Left hindlimb (tissue), 1 donor: Measurements from ENCODE around the gene TBC1D10A.
A peak's percentile ranks its signal among the peaks of the same experiment; 100 is the strongest.

Experiments
- DNase-seq: peaks from one replicate; pipeline ENCODE4 v3.0.0-alpha.2; 2018

The TBC1D10A gene

GRCh38 chr22:30318799-30319419 is 7.8 kb downstream of the TBC1D10A start:
- no peak for DNase-seq

DNA sequence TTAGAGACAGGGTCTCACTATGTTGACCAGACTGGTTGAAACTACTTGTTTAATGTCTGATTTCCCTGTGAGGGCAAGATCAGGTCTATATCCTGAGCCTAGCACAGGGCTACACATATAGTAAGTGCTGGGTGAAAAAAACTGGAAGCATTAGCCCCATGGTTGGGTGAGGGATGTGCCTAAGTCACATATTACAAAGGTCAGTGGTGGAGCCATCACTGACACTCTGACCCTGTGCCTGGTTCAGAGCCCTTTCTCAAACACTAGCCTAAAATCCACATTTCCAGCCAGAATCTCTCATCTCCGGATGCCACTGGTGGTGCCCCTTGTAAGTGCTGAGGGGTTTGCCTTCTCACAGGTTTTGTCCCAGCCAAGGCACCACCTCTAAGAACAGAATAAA is 9.0 kb downstream of the TBC1D10A start:
- no peak for DNase-seq

DNA sequence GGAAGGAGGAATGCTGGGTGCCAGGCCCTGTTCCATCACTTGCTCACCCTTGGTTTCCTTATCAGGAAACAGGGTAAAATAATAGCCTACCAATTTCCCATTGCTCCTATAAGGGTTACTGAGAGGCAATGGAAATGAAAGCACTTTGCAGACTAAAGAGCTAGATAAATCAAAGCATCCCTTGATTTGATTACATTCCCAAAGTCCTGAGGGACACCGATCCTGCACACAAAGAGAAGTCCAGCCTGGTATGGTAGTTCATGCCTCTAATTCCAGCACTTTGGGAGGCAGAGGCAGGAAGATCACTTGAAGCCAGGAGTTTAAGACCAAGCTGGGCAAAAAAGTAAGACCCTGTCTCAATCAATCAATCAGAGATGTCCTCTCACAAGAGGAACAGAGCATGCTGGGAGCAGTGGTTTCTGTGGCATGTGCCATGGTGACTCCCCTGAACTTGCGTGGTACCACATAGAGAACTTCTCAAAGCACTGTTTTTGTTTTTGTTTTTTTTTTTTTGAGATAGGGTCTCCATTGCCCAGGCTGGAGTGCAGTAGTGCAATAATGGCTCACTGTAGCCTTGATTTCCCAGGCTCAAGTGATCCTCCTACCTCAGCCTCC is 10.7 kb downstream of the TBC1D10A start:
- no peak for DNase-seq

DNA sequence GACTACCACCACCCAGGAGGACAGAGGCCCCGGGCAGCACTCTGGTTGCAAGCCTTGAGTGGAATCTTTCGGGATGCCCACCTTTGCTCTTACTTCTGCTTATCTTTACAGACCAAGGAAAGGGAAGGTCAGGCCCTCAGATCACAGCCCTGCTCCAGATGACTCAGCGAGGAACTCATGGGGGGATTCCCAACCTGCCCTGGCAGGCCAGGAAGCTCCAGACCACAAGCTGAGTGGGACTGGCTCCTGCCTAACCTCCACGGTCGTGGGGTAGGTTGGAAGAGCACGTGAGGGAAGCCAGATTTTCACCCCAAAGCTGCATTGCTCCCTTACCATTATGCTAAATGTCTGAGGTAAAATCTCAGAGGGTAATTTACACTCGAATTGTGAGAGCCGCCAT is 11.8 kb downstream of the TBC1D10A start:
- no peak for DNase-seq

- DNase-seq = no peak
These were observed 13.0 kb downstream of the TBC1D10A start for GRCh38 chr22:30313527-30314363.

DNA sequence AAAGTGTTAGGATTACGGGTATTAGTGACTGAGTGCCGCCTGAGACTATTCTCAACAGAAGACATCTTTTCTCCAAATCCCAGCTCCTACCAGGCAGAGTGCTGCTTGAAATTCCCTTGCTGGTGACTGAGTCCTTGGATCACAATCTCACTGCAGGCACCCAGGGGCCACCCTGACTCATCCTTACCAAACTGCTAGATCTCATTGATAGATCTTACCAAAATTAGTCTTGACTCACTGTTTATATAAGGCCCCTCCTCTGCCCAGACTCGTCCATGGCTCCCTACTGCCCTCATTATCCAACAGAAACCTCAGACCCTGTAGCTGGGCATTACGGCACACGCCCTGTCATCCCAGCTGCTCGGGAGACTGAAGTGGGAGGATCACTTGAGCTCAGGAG is 14.7 kb downstream of the TBC1D10A start:
- DNase-seq = no peak

DNA sequence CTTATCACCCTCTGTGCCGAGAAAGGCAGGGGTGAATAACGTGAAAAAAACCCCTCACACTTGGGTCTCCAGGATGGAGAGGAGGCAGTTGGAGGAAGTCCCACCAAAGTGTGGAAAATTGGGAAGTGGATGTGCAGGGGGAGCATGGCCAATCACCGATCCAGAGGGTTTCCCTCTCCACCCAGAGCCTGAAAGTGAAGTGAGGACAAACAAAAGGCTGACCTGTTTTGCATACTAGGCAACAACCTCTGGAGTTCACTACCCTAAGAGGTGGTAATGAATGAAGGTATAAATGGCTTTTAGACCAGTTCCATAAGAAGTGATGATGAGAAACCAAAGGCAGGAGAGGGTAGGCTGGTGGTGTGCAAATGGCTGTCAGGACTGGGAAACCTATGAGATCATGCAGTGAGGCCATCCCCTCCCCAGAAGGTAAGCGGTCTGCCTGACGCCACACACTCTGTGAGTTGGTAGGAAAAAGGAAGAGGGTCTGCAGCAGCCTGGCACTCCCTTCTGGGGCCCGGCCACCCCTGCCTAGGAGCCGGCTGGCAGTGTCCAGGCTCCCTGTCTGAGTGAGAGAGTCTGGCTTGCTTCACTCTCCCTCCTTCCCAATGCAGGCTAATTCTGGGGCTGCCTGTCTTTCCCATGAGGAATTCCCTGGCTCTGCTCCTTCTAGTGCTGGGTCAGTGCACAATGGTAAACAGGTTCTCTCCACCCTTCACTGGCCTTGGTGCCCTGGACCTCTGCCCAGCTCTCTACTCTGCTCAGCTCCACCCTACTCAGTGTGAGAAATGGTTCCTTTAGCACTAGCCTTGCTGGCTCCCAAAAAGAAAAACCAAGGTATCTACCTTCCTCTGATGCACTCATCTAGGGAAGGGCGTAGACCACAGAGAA is 15.6 kb downstream of the TBC1D10A start:
- no peak for DNase-seq

DNA sequence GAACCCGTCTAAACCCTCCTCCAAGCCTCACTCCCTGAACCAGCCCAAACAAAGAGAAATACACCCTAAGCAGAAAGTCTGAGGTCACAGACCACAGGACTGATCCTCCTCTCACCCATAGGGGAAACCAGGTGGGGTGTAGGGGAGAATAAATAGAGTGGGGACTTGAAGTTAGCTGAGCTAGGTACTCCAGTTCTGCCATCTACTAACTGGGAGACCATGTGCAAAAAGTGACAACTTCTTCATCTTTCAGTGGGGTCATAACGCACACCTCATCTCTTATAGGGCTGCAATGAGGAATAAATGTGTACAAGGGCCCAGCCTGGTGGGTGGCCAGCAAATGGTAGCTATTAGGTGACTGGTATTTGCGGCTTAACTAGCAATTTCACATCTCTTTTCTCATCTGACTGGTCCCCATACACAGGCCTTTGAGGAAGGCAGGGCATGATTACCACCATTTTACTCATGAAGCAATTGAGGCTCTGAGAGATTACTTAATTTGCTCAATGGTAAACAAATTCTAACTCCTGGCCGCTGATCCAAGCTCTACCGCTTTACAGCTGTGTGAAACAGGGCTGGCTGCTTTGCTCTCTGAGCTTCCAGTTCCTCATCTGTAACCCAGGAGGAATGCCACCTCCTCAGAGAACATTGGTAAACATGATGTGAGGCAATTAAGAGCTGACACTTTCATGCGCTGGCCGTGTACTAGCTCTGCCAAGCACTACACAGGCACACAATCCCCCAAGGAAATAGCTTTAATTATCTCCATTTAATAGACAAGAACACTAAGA is 16.6 kb downstream of the TBC1D10A start:
- no peak for DNase-seq

DNA sequence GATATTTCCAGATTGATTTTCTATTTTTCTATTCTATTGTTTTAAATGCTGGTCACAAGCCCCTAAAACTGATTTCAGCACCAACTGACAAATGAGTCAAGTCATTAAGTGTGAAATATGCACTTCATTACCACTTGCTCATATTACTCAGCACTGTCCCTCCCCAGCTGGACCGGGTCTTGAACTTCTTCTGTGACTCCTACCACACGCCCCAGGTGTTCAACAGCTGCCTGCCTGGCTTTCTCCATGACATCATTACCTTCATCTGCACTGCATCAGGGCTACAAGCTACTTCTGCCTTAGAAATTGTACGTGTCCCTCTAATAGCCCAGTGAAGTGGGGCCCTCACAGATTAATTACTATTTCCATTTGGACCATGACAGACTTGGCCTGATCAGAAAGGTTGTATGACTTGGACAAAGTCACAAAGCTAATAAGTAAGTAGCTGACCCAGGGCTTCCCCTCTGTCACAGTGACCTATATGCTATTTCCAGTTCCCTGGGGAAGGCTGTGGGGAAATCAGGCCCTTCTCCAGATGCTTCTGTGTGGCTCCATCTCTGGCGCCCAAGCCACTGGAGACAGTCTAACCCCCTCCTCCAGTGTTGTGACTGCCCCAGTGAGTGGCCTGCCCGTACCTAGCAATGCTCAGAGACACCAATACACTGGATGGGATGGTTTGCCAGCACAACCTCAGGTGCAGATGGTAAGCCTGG is 18.1 kb downstream of the TBC1D10A start:
- DNase-seq = no peak

DNA sequence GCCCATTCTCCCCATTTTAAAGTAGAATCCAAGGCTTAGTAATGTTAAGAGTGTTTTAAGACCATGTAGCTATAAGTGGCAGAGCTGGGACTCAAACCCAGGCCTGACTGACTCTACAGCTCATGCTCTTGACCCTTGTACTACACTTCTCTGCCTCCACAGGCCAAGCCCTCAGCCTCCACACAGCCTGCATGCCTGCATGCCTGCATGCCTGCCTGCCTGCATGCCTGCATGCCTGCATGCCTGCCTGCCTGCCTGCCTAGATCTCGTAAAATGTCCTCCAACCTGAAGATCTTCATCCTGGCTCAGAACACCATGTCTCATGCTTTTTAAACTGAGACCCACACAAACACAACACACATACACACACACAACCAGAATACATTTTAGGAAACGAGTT is 18.6 kb downstream of the TBC1D10A start:
- no peak for DNase-seq

GRCh38 chr22:30307041-30307574 is 19.6 kb downstream of the TBC1D10A start:
- no peak for DNase-seq

GRCh38 chr22:30306627-30307011 is 20.1 kb downstream of the TBC1D10A start:
- DNase-seq = no peak

GRCh38 chr22:30305906-30306626 is 20.7 kb downstream of the TBC1D10A start:
- DNase-seq = no peak

GRCh38 chr22:30305519-30305905 is 21.2 kb downstream of the TBC1D10A start:
- peak; percentile 55 for DNase-seq

GRCh38 chr22:30304495-30305244 is 22.1 kb downstream of the TBC1D10A start:
- no peak for DNase-seq

DNA sequence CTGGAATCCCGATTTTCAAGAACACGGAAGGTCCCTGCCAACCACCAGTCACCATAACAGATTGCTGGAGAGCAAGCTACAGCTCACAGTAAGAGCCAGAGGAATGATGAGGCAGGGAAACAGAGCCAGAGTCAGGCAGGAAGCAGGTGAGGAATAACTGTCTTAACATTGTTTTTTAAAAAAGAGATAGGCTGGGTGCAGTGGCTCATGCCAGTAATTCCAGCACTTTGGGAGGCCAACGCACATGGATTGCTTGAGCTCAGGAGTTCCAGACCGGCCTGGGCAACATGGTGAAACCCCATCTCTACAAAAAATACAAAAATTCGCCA is 24.0 kb downstream of the TBC1D10A start:
- no peak for DNase-seq

DNA sequence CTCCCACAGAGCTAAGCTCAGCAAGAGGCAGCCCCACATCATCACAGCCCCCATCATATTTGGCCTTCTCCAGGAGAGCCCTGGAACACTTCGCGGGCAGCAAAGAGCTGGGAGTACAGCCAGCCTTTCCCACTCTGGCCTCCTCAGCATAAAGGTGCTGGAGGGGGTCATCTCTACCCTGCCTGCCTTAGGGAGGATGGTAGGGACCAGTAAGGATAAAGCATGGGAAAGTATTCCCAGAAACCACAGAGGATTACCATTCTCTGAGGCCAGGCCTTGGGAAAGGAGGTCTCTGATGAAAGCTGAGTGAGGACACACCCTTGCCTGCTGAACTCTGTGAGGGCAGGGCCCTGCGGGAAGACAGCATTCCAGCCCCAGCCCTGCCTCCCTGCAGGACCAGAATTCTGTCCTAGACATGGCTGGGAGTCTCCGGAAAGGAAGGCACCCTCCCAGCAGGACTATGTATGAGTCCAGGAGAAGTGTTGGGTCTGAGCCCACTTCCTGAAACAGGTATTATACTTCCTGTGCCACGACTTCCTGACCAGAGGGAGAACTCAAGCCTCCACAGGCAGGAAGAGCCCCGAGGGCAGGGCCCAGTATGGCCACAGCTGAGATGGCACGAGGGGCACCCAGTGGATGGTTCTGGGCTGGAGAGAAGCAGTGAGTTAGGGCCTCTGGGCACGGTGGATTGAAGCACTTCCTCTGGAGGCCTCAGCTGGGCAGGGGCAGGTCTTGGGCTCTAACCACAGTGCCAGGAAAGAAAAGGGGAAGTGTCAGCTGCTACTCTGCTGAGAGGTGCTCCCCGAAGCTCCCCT is 24.5 kb downstream of the TBC1D10A start:
- no peak for DNase-seq

- DNase-seq = no peak
These were observed 27.4 kb downstream of the TBC1D10A start for GRCh38 chr22:30299322-30299721.
